ENCODE measurements around the gene XKRX. TPM values are rescaled to one million over a fixed set of nuclear protein-coding genes. Genes with fewer than 3 reads are reported as not detected.
A peak's percentile ranks its signal among the peaks of the same experiment; 100 is the strongest.

Gene XKRX
- total RNA-seq: not detected in 2 replicates
- long read RNA-seq: 0 reads

DNA sequence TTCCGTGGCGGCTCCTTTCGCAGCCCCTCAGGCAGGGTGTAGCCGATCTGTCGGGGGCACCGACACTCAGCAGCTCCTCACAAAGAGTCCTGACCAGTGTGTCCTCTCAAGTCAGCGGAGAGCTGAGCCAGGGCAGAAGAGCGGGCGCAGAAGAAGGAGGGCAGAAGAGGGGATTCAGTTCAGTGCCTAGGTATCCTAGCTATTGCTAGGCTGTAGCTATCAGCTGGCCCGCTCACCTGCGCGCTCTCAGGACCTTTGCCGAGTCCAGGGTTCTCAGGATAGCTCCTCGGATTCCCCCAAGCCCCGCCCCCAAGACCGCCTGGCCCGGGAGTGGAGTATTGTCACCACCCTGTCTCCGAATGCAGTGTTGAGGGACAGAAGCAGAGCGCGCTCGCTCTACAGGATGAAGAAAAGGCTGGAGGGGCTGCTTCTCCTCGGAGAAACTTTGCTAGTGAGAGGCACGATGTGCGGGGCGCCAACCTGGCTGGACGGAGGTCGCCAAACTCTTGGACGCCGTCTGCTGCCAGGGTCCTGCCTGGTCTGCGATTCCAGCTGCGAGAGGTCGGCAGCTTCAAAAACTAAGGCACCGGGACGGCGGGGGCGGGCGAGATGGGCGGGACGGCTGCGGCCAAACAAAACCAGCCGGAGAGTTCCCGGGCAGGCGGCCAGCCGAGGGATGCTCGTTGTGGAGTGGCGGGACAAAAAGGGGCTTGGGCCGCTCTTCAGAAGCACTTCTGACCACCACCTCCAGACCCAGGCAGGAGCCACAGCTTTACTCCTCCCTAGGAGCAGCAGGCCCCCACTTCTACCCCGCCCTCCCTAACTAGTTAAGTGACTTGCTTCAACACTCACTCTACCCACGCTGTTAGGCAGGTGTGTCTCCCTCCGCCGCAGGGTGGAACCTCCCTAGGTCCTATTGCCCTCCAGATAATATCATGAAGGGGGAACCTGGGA is at the start of gene XKRX:
Gene XKRX (minus strand): TSS at position 258 of the 954 bp plus-strand sequence. CDS start 613 bp downstream, outside the sequence.
- peak within 1 kb of the TSS; percentile 75 for H3K4me3 Mint-ChIP-seq (ENCODE audit: unreplicated experiment)
- H3K27me3 Mint-ChIP-seq (ENCODE audit: unreplicated experiment): peaks cover 4% of the 10 kb centered on the region
- H3K9me3 Mint-ChIP-seq (ENCODE audit: unreplicated experiment): peaks cover 13% of the 10 kb centered on the region
- H3K27ac Mint-ChIP-seq (ENCODE audit: unreplicated experiment): no peak within 1 kb of the TSS
- H3K4me1 Mint-ChIP-seq (ENCODE audit: unreplicated experiment): peaks cover 5% of the 10 kb centered on the region
- DNase-seq (ENCODE audit: extremely low spot score, unreplicated experiment): no peak
- TF ChIP-seq, protein P1, sequence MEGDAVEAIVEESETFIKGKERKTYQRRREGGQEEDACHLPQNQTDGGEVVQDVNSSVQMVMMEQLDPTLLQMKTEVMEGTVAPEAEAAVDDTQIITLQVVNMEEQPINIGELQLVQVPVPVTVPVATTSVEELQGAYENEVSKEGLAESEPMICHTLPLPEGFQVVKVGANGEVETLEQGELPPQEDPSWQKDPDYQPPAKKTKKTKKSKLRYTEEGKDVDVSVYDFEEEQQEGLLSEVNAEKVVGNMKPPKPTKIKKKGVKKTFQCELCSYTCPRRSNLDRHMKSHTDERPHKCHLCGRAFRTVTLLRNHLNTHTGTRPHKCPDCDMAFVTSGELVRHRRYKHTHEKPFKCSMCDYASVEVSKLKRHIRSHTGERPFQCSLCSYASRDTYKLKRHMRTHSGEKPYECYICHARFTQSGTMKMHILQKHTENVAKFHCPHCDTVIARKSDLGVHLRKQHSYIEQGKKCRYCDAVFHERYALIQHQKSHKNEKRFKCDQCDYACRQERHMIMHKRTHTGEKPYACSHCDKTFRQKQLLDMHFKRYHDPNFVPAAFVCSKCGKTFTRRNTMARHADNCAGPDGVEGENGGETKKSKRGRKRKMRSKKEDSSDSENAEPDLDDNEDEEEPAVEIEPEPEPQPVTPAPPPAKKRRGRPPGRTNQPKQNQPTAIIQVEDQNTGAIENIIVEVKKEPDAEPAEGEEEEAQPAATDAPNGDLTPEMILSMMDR (IDR thresholded peaks at IDR 0.05): no peak
- no peaks in the 10 kb centered on the region for H3K36me3 Mint-ChIP-seq (ENCODE audit: unreplicated experiment)

- H3K4me1 Mint-ChIP-seq (ENCODE audit: unreplicated experiment): peaks cover 13% of the 10 kb centered on the region
- no peak overlapping the region for H3K4me3 Mint-ChIP-seq (ENCODE audit: unreplicated experiment)
- H3K36me3 Mint-ChIP-seq (ENCODE audit: unreplicated experiment): no peaks in the 10 kb centered on the region
- H3K27me3 Mint-ChIP-seq (ENCODE audit: unreplicated experiment): no peaks in the 10 kb centered on the region
- no peak for DNase-seq (ENCODE audit: extremely low spot score, unreplicated experiment)
- TF ChIP-seq, protein P1 (IDR thresholded peaks at IDR 0.05): no peak
- no peak overlapping the region for H3K27ac Mint-ChIP-seq (ENCODE audit: unreplicated experiment)
- H3K9me3 Mint-ChIP-seq (ENCODE audit: unreplicated experiment): peaks cover 20% of the 10 kb centered on the region
Measured at GRCh38 chrX:100976211-100976610, 47.5 kb upstream of the XKRX start.

- TF ChIP-seq, protein P1 (IDR thresholded peaks at IDR 0.05): no peak
- H3K4me1 Mint-ChIP-seq (ENCODE audit: unreplicated experiment): peaks cover 3% of the 10 kb centered on the region
- peaks cover 20% of the 10 kb centered on the region for H3K9me3 Mint-ChIP-seq (ENCODE audit: unreplicated experiment)
- no peak overlapping the region for H3K4me3 Mint-ChIP-seq (ENCODE audit: unreplicated experiment)
- no peaks in the 10 kb centered on the region for H3K36me3 Mint-ChIP-seq (ENCODE audit: unreplicated experiment)
- DNase-seq (ENCODE audit: extremely low spot score, unreplicated experiment): no peak
- no peak overlapping the region for H3K27ac Mint-ChIP-seq (ENCODE audit: unreplicated experiment)
- H3K27me3 Mint-ChIP-seq (ENCODE audit: unreplicated experiment): no peaks in the 10 kb centered on the region
Measured at GRCh38 chrX:100975212-100975611, 46.5 kb upstream of the XKRX start.

- H3K27ac Mint-ChIP-seq (ENCODE audit: unreplicated experiment): no peak overlapping the region
- H3K4me1 Mint-ChIP-seq (ENCODE audit: unreplicated experiment): peaks cover 2% of the 10 kb centered on the region
- DNase-seq (ENCODE audit: extremely low spot score, unreplicated experiment): no peak
- H3K27me3 Mint-ChIP-seq (ENCODE audit: unreplicated experiment): no peaks in the 10 kb centered on the region
- TF ChIP-seq, protein P1 (IDR thresholded peaks at IDR 0.05): no peak
- H3K9me3 Mint-ChIP-seq (ENCODE audit: unreplicated experiment): peaks cover 6% of the 10 kb centered on the region
- H3K4me3 Mint-ChIP-seq (ENCODE audit: unreplicated experiment): no peak overlapping the region
- H3K36me3 Mint-ChIP-seq (ENCODE audit: unreplicated experiment): no peaks in the 10 kb centered on the region
Measured at GRCh38 chrX:100973411-100973810, 44.7 kb upstream of the XKRX start.

- H3K4me3 Mint-ChIP-seq (ENCODE audit: unreplicated experiment): no peak overlapping the region
- H3K36me3 Mint-ChIP-seq (ENCODE audit: unreplicated experiment): no peaks in the 10 kb centered on the region
- H3K27me3 Mint-ChIP-seq (ENCODE audit: unreplicated experiment): no peaks in the 10 kb centered on the region
- H3K9me3 Mint-ChIP-seq (ENCODE audit: unreplicated experiment): peaks cover 17% of the 10 kb centered on the region
- DNase-seq (ENCODE audit: extremely low spot score, unreplicated experiment): no peak
- H3K4me1 Mint-ChIP-seq (ENCODE audit: unreplicated experiment): peaks cover 2% of the 10 kb centered on the region
- TF ChIP-seq, protein P1 (IDR thresholded peaks at IDR 0.05): no peak
- H3K27ac Mint-ChIP-seq (ENCODE audit: unreplicated experiment): no peak overlapping the region
Measured at GRCh38 chrX:100969936-100970335, 41.2 kb upstream of the XKRX start.
